NB4 (cell line): ENCODE data around the gene TTC34.

Experiments used
- CTCF ChIP-seq: IDR thresholded peaks from one replicate; pipeline ENCODE4 v1.5.1; 2012; ENCODE audit warnings: low read depth, low read length
- MAX ChIP-seq: IDR thresholded peaks from 2 replicates; pipeline ENCODE4 v1.6.1; 2011; ENCODE audit warnings: low read depth, low read length
- POLR2A ChIP-seq: IDR thresholded peaks from 2 replicates; pipeline ENCODE4 v1.6.1; 2011; ENCODE audit warnings: mild to moderate bottlenecking; ENCODE audit not compliant: insufficient read length; ENCODE audit errors: extremely low read depth

GRCh38 chr1:2603521-2604155 is 197.9 kb downstream of the TTC34 start:
- no peak for TF ChIP-seq POLR2A
- TF ChIP-seq CTCF = no peak
- no peak for TF ChIP-seq MAX
